Stimulated activated CD8-positive, alpha-beta memory T cell treated with anti-CD3 and anti-CD28 coated beads, Interleukin-15, amount 100 ng/mL, for 1 hour (primary cell): ENCODE data around the gene GPC6.
"Not testable (repeated sequence)": the region's sequence is repeated elsewhere in the genome, so short reads cannot be mapped to it uniquely, and the experiment has no call there.

Experiments used
- DNase-seq: peaks from one replicate; pipeline ENCODE4 v3.0.0-alpha.2; 2020; ENCODE audit warnings: low read depth

Gene GPC6

DNA sequence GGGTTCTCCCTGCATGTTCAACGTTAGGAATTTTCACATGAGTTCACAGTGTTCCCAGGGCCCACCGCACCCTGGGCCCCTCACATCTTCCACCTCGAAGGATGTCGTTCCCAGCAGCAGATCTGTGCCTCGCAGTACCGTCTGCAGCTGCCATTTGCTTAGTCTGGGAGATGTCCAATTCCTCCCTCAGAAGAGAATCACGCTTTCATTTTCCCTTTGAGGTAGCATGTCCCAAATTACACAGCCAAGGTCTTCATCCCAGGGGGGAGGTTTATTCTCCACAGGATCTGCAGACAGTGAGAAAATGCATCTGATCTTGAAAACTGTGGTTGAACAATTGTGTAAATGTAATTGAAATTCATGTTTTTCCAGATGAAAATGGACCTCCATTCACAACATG is 1102.7 kb downstream of the GPC6 start:
- no peak for DNase-seq

DNA sequence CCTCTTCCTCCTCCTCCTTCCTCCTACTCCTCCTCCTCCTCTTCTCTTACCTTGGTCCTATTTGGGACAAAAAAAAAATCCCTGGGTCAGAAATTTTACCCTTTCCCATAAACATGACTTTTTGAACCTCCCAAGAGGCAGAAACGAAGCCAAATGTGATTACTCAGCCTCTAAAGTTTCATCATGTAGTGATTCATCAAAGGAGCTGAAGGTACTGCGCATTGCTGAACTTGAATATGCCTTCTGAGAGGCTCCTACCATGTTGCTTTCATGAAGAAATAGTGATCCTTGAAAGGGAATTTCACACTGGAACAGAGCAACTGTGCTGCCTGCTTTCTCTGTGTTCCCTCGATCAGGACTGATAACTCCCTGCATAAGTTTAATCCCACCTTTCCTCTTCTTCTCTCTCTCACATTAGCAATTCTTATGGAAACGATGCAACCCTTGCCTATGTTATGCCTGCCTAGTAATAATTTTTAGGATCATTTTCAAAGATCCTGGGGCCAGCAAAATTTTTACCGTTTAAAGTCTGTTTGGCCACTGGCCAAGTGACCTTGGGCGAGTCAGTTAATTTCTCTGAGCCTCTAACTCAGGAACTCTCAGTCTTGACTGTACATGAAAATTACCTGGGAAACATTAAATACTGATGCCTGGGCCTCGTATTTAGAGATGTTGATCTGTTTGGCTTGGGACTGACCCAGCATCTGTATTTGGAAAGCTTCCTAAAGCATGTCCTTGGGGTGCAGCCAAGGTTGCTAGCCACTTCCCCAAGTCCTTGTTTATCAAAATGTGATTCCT is 1103.3 kb downstream of the GPC6 start:
- no peak for DNase-seq

- no peak for DNase-seq
These were observed 1104.0 kb downstream of the GPC6 start for GRCh38 chr13:94330552-94331071.

DNA sequence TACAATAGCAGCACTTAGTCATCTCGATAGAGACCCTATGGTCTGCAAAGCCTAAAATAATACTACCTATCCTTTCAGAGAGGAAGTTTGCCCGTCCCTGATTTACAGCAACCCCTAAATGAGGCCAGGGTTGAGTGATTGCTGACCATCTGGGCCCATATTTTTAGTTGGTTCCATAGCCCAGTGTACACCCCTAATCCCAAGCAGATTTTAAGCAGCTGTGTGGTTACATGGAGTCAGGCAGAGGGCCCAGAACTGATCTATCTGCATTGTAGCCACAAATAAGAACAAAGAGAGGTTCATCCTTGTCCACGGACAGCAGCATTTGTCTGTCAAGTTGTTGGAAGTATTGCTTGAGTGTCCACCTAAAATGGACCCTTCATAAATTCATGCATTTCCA is 1104.7 kb downstream of the GPC6 start:
- no peak for DNase-seq

- no peak for DNase-seq
These were observed 1105.9 kb downstream of the GPC6 start for GRCh38 chr13:94332359-94333096.

- no peak for DNase-seq
These were observed 1106.7 kb downstream of the GPC6 start for GRCh38 chr13:94333131-94333820.

GRCh38 chr13:94335761-94336526 is 1109.3 kb downstream of the GPC6 start:
- DNase-seq, result no peak

DNA sequence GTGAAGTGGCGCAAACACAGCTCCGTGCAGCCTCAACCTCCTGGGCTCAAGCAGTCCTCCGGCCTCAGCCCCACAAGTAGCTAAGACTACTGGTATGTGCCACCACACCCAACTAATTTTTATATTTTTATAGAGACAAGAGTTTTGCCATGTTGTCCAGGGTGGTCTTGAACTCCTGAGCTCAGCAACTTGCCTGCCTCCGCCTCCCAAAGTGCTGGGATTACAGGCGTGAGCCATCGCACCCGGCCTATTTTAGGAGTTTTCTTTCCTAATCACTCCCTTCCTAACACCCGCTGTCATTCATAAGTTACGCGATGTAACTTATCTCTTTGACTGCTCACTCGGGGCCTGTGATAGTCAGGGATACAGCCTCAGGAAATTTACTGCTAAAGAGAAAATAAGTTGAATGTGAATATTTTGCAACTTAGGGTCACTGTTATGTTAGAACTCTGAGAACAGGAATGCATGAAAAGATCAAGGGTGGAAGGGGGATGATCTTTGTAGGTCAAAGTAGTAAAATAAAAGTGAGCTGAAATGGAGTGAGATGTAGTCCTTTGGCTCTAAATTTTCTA is 1112.6 kb downstream of the GPC6 start:
- no peak for DNase-seq

- no peak for DNase-seq
These were observed 1116.0 kb downstream of the GPC6 start for GRCh38 chr13:94342436-94343242.

DNA sequence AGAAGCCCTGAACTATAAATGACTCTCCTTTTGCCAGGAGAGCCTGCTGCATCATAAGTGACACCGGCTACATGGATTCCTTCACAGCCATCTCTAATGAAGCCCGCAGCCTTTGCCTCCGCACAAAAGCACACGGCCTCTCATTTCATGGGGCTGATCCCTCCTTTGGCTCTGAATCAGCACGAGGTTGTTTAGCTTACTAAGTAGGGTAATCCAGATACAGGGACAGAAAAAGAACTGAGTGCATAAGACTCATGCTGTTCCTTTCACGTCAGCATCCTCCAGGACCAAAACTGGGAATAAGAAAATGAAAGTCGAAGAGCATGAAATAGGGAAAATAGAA is 1116.6 kb downstream of the GPC6 start:
- no peak for DNase-seq

DNA sequence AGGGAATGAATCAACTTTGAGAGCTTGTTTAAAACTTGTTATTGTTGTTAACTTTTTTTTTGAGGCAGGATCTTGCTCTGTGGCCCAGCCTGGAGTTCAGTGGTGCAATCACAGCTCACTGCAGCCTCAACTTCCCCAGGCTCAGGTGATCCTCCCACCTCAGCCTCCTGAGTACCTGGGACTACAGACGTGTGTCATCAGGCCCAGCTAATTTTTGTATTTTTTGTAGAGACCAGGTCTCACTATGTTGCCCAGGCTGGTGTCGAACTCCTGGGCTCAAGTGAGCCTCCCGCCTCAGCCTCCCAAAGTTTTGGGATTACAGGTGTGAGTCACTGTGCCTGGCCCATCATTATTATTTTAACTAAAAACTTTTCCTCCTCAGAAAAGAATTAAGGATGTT is 1117.1 kb downstream of the GPC6 start:
- DNase-seq, result not testable (repeated sequence)

GRCh38 chr13:94344126-94344818 is 1117.7 kb downstream of the GPC6 start:
- no peak for DNase-seq

DNA sequence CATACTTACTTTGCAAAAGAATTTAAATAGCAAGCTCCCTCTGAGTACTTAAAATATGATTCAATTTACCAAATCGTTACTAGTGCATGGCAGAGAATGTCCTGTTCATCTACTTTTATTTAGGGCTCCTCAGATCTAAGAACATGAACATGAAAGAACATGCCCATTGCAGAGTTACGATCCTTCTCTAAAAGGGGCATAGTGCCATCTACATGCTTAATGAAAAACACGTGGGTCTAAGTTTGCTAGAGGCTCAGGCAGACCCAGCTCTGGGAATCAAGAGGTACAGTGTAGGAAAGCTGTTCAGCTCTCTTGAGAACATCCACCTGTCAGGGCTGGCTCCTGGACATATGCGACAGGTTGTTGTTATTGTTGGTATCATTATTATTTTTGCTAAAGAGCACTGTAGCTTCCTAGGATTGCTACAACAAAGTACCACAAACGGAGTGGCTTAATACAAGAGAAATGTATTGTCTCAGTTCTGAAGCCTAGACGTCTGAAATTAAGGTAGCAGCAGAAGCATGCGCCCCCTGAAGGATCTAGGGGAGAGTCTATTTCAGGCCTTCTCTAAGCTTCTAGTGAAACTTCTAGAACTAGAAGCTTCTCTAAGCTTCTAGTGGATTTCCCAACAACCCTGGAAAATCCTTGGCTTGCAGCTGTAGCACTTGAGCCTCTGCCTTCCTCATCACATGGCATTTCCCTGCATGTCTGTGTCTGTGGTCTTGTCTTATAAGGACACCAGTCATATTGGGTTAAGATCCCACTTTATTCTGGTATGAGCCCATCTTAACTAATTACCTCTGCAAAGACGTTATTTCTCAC is 1119.0 kb downstream of the GPC6 start:
- DNase-seq, result no peak

- no peak for DNase-seq
These were observed 1119.8 kb downstream of the GPC6 start for GRCh38 chr13:94346261-94347019.

DNA sequence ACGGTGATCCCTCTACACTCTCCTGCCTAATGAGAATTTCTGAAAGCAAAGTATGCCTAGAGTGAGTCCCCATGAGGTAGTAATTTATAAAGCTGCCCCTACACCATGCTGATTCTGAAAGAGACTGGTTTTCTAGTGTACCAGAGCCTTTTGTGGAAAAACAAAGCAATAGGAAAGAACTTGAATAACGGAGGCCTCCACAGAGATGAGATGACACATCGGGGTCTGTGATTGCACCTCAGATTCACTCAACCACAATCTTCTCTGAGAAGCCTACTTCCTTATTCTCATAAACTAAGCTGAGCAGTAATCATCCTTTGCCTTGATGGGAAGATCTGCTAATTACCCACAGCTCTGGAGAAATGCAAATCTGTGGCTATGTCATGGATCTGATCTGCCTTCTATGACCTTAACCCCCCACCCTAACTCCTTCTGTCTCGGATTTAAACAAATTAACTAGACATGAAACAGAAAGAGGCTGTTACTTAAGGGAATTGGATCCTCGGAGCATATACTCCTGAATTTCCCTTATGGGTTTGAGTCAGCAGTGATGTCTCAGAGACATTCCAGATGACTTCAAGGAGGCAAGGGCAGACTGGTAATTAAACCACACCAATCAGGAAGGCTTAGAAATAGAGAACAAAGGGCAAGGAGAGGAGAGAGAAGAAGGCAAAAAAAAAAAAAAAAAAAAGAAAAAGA is 1124.8 kb downstream of the GPC6 start:
- no peak for DNase-seq

GRCh38 chr13:94352057-94352456 is 1125.5 kb downstream of the GPC6 start:
- no peak for DNase-seq

DNA sequence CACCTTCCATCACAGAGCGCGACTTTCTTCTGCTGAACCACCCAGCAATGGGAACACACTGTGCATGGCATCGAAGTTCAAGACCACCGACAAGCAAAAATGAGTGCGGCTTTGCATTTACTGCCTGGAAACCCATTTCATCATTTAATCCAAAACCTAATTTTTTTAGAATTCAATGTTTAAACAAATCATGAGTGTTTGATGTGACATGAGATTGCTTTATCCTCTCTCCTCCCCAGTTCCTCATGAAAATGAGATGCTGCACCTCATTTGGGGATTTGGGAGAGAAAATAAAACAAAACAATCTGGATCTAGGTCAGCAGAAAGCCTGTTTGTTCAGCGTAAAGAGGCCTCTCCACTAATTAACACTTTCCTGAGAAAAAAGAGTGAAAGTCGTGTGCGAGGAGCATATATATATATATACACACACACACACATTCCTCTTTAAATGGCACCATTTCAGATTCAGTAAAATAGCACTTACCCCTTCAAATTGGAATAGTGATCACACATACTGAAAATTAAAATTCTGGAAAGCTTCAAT is 1126.6 kb downstream of the GPC6 start:
- no peak for DNase-seq

DNA sequence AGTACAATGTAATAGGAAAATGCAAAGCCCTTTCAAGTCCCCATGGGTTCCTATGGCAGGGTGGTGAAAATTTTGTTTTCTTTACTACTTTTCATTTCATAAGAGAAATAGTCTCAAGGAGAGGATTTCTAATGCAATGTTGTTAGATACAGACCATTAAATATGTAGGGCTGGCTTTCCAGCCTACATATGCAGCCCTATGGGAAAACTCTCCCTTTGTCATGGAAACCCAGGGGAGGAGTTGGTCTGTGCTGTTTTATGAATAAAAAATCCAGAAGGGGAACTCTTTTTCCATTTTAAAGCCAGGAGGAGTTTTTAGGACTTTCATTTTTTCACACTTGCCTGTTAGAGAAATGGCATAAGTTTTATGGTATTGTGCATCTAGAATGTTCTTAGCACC is 1133.3 kb downstream of the GPC6 start:
- DNase-seq, result no peak
